PC-3 (cell line): ENCODE results near the gene TK2. TPM values are rescaled to one million over a fixed set of nuclear protein-coding genes. Genes with fewer than 3 reads are reported as not detected.

Experiments used
- ATAC-seq: fragments of 200-7000 bp; cut with Tn5 transposase; 2 replicates; pipeline ENCODE4 v1.9.1; 2020; ENCODE audit warnings: mild to moderate bottlenecking, moderate library complexity
- BruUV-seq: library from RNA; stranded (reverse); fragments of 400-500 nt; replicated peaks from 2 replicates; lab custom pipeline; 2021; lab: Mats Ljungman, UMichigan
- CTCF ChIA-PET: fragments of 300-600 bp; sonication (Branson Sonifier 250); formaldehyde crosslinking; loops from one replicate; lab custom pipeline; 2022; ENCODE audit warnings: antibody characterized with exemption; lab: Charles Lee
- POLR2A ChIA-PET: fragments of 300-600 bp; sonication (Branson Sonifier 250); formaldehyde crosslinking; loops from one replicate; lab custom pipeline; 2022; ENCODE audit warnings: antibody characterized with exemption; ENCODE audit not compliant: unreplicated experiment; lab: Charles Lee
- DNase-seq: peaks from one replicate; pipeline ENCODE4 v3.0.0-alpha.2; 2015
- H2AFZ ChIP-seq: fragments of 300-600 bp; sonication (generic); 2 replicates; pipeline ENCODE4 v1.6.0; 2016; ENCODE audit warnings: antibody characterized with exemption, low read length
- H3F3A ChIP-seq: fragments of 300-600 bp; sonication (generic); one replicate; pipeline ENCODE4 v1.6.0; 2017; ENCODE audit warnings: antibody characterized with exemption, low read length, control low read depth, mild to moderate bottlenecking; ENCODE audit not compliant: unreplicated experiment
- H3K27ac ChIP-seq: fragments of 300-600 bp; sonication (generic); 2 replicates; pipeline ENCODE4 v1.5.1; 2016; ENCODE audit warnings: mild to moderate bottlenecking, low read length
- H3K27me3 ChIP-seq: fragments of 300-600 bp; sonication (generic); 2 replicates; pipeline ENCODE4 v1.6.1; 2016; ENCODE audit warnings: low read length, mixed read lengths
- H3K36me3 ChIP-seq: fragments of 300-600 bp; sonication (generic); 2 replicates; pipeline ENCODE4 v1.6.1; 2016; ENCODE audit warnings: low read depth, mixed run types, low read length, mixed read lengths
- H3K4me1 ChIP-seq: fragments of 300-600 bp; sonication (generic); 2 replicates; pipeline ENCODE4 v1.5.1; 2016; ENCODE audit warnings: low read length; ENCODE audit not compliant: insufficient read depth
- H3K4me2 ChIP-seq: fragments of 300-600 bp; sonication (generic); 2 replicates; pipeline ENCODE4 v1.6.0; 2016; ENCODE audit warnings: low read length
- H3K4me3 ChIP-seq: fragments of 300-600 bp; sonication (generic); 2 replicates; pipeline ENCODE4 v1.5.1; 2016; ENCODE audit warnings: mild to moderate bottlenecking, low read length, mixed read lengths
- H3K79me2 ChIP-seq: fragments of 300-600 bp; sonication (generic); 2 replicates; pipeline ENCODE4 v1.6.1; 2017; ENCODE audit warnings: low read length, mixed read lengths
- H3K9ac ChIP-seq: fragments of 300-600 bp; sonication (generic); 2 replicates; pipeline ENCODE4 v1.6.0; 2016; ENCODE audit warnings: mild to moderate bottlenecking, low read length
- H3K9me2 ChIP-seq: fragments of 300-600 bp; sonication (generic); replicated peaks from 2 replicates; pipeline ENCODE4 v1.6.1; 2016; ENCODE audit warnings: mixed run types, low read length, mixed read lengths
- H3K9me3 ChIP-seq: fragments of 300-600 bp; sonication (generic); 2 replicates; pipeline ENCODE4 v1.6.1; 2016; ENCODE audit warnings: low read length, mixed read lengths
- H4K20me1 ChIP-seq: fragments of 300-600 bp; sonication (generic); 2 replicates; pipeline ENCODE4 v1.6.1; 2016; ENCODE audit warnings: low read length, mixed read lengths
- EZH2 ChIP-seq: fragments of 300-600 bp; sonication (generic); IDR thresholded peaks from one replicate; pipeline ENCODE4 v1.6.1; 2017; ENCODE audit warnings: antibody characterized with exemption, mild to moderate bottlenecking, low read length; ENCODE audit not compliant: unreplicated experiment
- EZH2phosphoT487 ChIP-seq: fragments of 300-600 bp; sonication (generic); IDR thresholded peaks from 2 replicates; pipeline ENCODE4 v1.6.1; 2018; ENCODE audit warnings: mild to moderate bottlenecking, antibody characterized with exemption, low read length, borderline replicate concordance
- intact Hi-C: fragments of 100-400 bp; cut with micrococcal nuclease; formaldehyde crosslinking; loops from 2 replicates; pipeline ENCODE4 v1.9.0; 2023
- total RNA-seq: library from RNA; depleted of rRNA; stranded (reverse); fragments of >200 nt; gene quantifications from 2 replicates; pipeline ENCODE4 v1.2.3, GENCODE V29; 2014
- TF ChIP-seq, protein P1 (sequence below): fragments of 300-600 bp; sonication (generic); conservative IDR thresholded peaks from 2 replicates; pipeline ENCODE4 v1.5.1; 2017; ENCODE audit warnings: antibody characterized with exemption, low read depth, mild to moderate bottlenecking, low read length

Gene TK2
- total RNA-seq, 1 experiment from 2014 or later = 8.3 TPM

GRCh38 chr16:66480265-66481080 lies 69.4 kb downstream of the TK2 start:
- BruUV-seq = no TSS peak
- CTCF ChIA-PET = no interaction called here
- intact Hi-C loops = loop anchor here (5.0 kb wide), 1 partner anchor 123 kb away; no protein-coding TSS in a partner anchor
- Histone ChIP-seq H3K4me1 (peaks cover 26% of the 10 kb centered on the region), H3K27ac (no peak overlapping the region), H3K27me3 (no peaks in the 10 kb centered on the region), H3F3A (no peaks in the 10 kb centered on the region), H3K36me3 (no peaks in the 10 kb centered on the region; the same call in 1 of the 2 replicates), H2AFZ (no peak overlapping the region), H3K79me2 (no peaks in the 10 kb centered on the region), H3K4me2 (peak overlapping the region; percentile 22; the same call in 1 of the 2 replicates), H4K20me1 (no peaks in the 10 kb centered on the region), H3K9me3 (no peaks in the 10 kb centered on the region), H3K9me2 (no peaks in the 10 kb centered on the region), H3K4me3 (no peak overlapping the region), H3K9ac (no peak overlapping the region)
- POLR2A ChIA-PET = interaction anchor here (0.6 kb wide), 1 partner anchor 73 kb away, joined by 7 read pairs; no protein-coding TSS in a partner anchor
- DNase-seq = peak; percentile 38
- ATAC-seq = no peak; the same call in 1 of the 2 replicates
- TF ChIP-seq EZH2 = no peak
- TF ChIP-seq, protein P1, sequence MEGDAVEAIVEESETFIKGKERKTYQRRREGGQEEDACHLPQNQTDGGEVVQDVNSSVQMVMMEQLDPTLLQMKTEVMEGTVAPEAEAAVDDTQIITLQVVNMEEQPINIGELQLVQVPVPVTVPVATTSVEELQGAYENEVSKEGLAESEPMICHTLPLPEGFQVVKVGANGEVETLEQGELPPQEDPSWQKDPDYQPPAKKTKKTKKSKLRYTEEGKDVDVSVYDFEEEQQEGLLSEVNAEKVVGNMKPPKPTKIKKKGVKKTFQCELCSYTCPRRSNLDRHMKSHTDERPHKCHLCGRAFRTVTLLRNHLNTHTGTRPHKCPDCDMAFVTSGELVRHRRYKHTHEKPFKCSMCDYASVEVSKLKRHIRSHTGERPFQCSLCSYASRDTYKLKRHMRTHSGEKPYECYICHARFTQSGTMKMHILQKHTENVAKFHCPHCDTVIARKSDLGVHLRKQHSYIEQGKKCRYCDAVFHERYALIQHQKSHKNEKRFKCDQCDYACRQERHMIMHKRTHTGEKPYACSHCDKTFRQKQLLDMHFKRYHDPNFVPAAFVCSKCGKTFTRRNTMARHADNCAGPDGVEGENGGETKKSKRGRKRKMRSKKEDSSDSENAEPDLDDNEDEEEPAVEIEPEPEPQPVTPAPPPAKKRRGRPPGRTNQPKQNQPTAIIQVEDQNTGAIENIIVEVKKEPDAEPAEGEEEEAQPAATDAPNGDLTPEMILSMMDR = no peak
- no peak for TF ChIP-seq EZH2phosphoT487

DNA sequence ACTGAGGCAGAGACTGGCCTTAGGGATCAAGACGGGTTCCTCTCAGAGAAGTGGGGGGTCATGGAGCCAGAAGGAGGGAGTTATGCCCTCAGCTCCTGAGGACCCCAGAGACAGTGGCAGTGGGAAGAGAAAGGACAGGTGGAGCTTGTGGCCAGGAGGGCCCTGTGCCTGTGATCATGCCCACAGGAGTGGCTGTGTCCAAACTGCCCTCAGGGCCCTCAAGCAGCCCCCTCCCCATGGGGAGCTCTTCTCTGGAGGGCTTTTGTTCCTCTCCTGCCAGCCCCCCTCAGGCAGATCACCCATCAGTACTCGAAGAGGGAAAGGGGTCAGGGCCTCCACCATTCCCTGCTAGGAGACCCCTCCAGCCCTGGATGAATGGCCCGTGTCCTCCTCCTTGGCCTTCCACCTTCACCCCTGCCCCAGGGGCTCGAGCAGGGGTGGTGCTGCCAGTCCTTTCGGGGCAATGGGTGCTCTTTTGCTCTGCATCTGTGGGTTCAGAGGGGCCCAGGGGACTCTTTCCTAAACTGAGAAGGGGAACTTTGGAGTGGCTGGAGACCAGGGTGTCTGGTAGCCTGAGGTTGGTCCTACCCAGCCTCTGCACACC lies 70.2 kb downstream of the TK2 start:
- ChIA-PET POLR2A (no interaction called here), CTCF (no interaction called here)
- Histone ChIP-seq H3K9me3 (no peaks in the 10 kb centered on the region), H2AFZ (no peak overlapping the region), H3K9ac (no peak overlapping the region), H3K4me2 (no peak overlapping the region), H3K27ac (no peak overlapping the region), H3K79me2 (no peaks in the 10 kb centered on the region), H3K9me2 (no peaks in the 10 kb centered on the region), H3K4me1 (peaks cover 32% of the 10 kb centered on the region), H3K36me3 (no peaks in the 10 kb centered on the region; the same call in 1 of the 2 replicates), H3K4me3 (no peak overlapping the region), H3K27me3 (no peaks in the 10 kb centered on the region), H3F3A (no peaks in the 10 kb centered on the region), H4K20me1 (no peaks in the 10 kb centered on the region)
- TF ChIP-seq, protein P1 = no peak
- TF ChIP-seq EZH2phosphoT487 (no peak), EZH2 (no peak)
- ATAC-seq = no peak
- DNase-seq = no peak
- BruUV-seq = no TSS peak
- intact Hi-C loops = loop anchor here (5.0 kb wide), 1 partner anchor 122 kb away; no protein-coding TSS in a partner anchor
